GM23338 (cell line): Measurements from ENCODE around the gene KRTAP5-6. TPM values are rescaled to one million over a fixed set of nuclear protein-coding genes. Genes with fewer than 3 reads are reported as not detected.

Experiments
- ATAC-seq: fragments of 200-7000 bp; cut with Tn5 transposase; 3 replicates; pipeline ENCODE4 v1.9.1; 2020
- DNase-seq: peaks from one replicate; pipeline ENCODE4 v3.0.0-alpha.2; 2015; ENCODE audit warnings: low spot score
- H2AFZ ChIP-seq: fragments of 200-600 bp; sonication (generic); 2 replicates; pipeline ENCODE4 v1.8.0; 2016; ENCODE audit warnings: antibody characterized with exemption, mild to moderate bottlenecking, moderate library complexity
- H3F3A ChIP-seq: fragments of 200-600 bp; sonication (generic); replicated peaks from 2 replicates; pipeline ENCODE4 v1.8.0; 2017; ENCODE audit warnings: antibody characterized with exemption, mixed run types, low read depth
- H3K27ac ChIP-seq: fragments of 200-600 bp; sonication (generic); 2 replicates; pipeline ENCODE4 v1.6.1; 2016; ENCODE audit warnings: low read depth
- H3K27me3 ChIP-seq: fragments of 200-600 bp; sonication (generic); 2 replicates; pipeline ENCODE4 v1.8.0; 2016; ENCODE audit warnings: mild to moderate bottlenecking, mixed run types, moderate library complexity; ENCODE audit not compliant: insufficient read depth
- H3K36me3 ChIP-seq: fragments of 200-600 bp; sonication (generic); 2 replicates; pipeline ENCODE4 v1.8.0; 2016; ENCODE audit warnings: mild to moderate bottlenecking; ENCODE audit not compliant: insufficient read depth
- H3K4me1 ChIP-seq: fragments of 200-600 bp; sonication (generic); 2 replicates; pipeline ENCODE4 v1.8.0; 2016; ENCODE audit warnings: mild to moderate bottlenecking, moderate library complexity; ENCODE audit not compliant: insufficient read depth
- H3K4me2 ChIP-seq: fragments of 200-600 bp; sonication (generic); 2 replicates; pipeline ENCODE4 v1.7.1; 2017; ENCODE audit warnings: mixed run types
- H3K4me3 ChIP-seq: fragments of 200-600 bp; sonication (generic); 2 replicates; pipeline ENCODE4 v1.6.1; 2016; ENCODE audit warnings: mixed run types
- H3K79me2 ChIP-seq: fragments of 200-600 bp; sonication (generic); replicated peaks from 2 replicates; pipeline ENCODE4 v1.8.0; 2017; ENCODE audit warnings: mild to moderate bottlenecking; ENCODE audit not compliant: insufficient read depth
- H3K9me2 ChIP-seq: fragments of 200-600 bp; sonication (generic); 2 replicates; pipeline ENCODE4 v1.8.0; 2017; ENCODE audit not compliant: insufficient read depth
- H4K20me1 ChIP-seq: fragments of 200-600 bp; sonication (generic); replicated peaks from 2 replicates; pipeline ENCODE4 v1.8.0; 2017; ENCODE audit warnings: mild to moderate bottlenecking; ENCODE audit not compliant: insufficient read depth
- H3K27ac Mint-ChIP-seq: 2 replicates; pipeline ENCODE4 v1.8.0; 2020; ENCODE audit warnings: inconsistent platforms, mild to moderate bottlenecking, moderate library complexity, mixed read lengths
- H3K27me3 Mint-ChIP-seq: 3 replicates; pipeline ENCODE4 v1.8.0; 2022; ENCODE audit warnings: low read depth, mild to moderate bottlenecking, moderate library complexity, mixed read lengths, inconsistent platforms; ENCODE audit not compliant: insufficient read depth, poor library complexity
- H3K36me3 Mint-ChIP-seq: 3 replicates; pipeline ENCODE4 v1.8.0; 2021; ENCODE audit warnings: low read depth, mild to moderate bottlenecking, inconsistent platforms, moderate library complexity, mixed read lengths
- H3K4me1 Mint-ChIP-seq: 3 replicates; pipeline ENCODE4 v1.8.0; 2020; ENCODE audit warnings: mild to moderate bottlenecking, inconsistent platforms, mixed read lengths
- H3K4me3 Mint-ChIP-seq: 3 replicates; pipeline ENCODE4 v1.8.0; 2021; ENCODE audit warnings: moderate library complexity, mild to moderate bottlenecking, inconsistent platforms, mixed read lengths
- H3K9me3 Mint-ChIP-seq: 3 replicates; pipeline ENCODE4 v1.8.0; 2020; ENCODE audit warnings: moderate library complexity, mild to moderate bottlenecking, inconsistent platforms, mixed read lengths
- CREB1 ChIP-seq: fragments of 250-450 bp; sonication (Bioruptor Pico); IDR thresholded peaks from 2 replicates; pipeline ENCODE4 v1.5.0; 2020; ENCODE audit warnings: low read depth, mild to moderate bottlenecking, moderate library complexity
- CTCF ChIP-seq, 2 experiments: fragments of 200-600 bp in 1 of 2; sonication (generic) in 1 of 2; conservative IDR thresholded peaks; 2 replicates each; pipeline versions ENCODE4 v1.5.1 to v1.6.1; 2016 to 2017; ENCODE audit warnings: antibody characterized with exemption in 2 of 2, low read depth in 2 of 2, mild to moderate bottlenecking in 2 of 2, moderate library complexity in 1 of 2
- ETS1 ChIP-seq: IDR thresholded peaks from 2 replicates; pipeline ENCODE4 v1.6.1; 2016; ENCODE audit warnings: antibody characterized with exemption
- EZH2 ChIP-seq: fragments of 200-600 bp; sonication (generic); IDR thresholded peaks from one replicate; pipeline ENCODE4 v1.8.0; 2017; ENCODE audit warnings: antibody characterized with exemption, mild to moderate bottlenecking, low read depth; ENCODE audit not compliant: unreplicated experiment
- EZH2phosphoT487 ChIP-seq: fragments of 200-600 bp; sonication (generic); IDR thresholded peaks from one replicate; pipeline ENCODE4 v1.8.1; 2018; ENCODE audit warnings: antibody characterized with exemption; ENCODE audit not compliant: unreplicated experiment
- JUNB ChIP-seq: IDR thresholded peaks from one replicate; pipeline ENCODE4 v1.6.1; 2016; ENCODE audit warnings: antibody characterized with exemption; ENCODE audit not compliant: unreplicated experiment
- NANOG ChIP-seq: IDR thresholded peaks from 2 replicates; pipeline ENCODE4 v1.6.1; 2016; ENCODE audit warnings: antibody characterized with exemption, borderline replicate concordance
- POLR2AphosphoS5 ChIP-seq: IDR thresholded peaks from 2 replicates; pipeline ENCODE4 v1.6.1; 2016; ENCODE audit warnings: antibody characterized with exemption, low read depth
- REST ChIP-seq: IDR thresholded peaks from one replicate; pipeline ENCODE4 v1.6.1; 2018; ENCODE audit warnings: antibody characterized with exemption; ENCODE audit not compliant: unreplicated experiment
- STAT1 ChIP-seq: IDR thresholded peaks from one replicate; pipeline ENCODE4 v1.6.1; 2016; ENCODE audit warnings: antibody characterized with exemption; ENCODE audit not compliant: unreplicated experiment
- ZNF114 ChIP-seq: fragments of 250-450 bp; sonication (Bioruptor Pico); IDR thresholded peaks from 2 replicates; pipeline ENCODE4 v1.5.0; 2020; ENCODE audit warnings: mild to moderate bottlenecking, moderate library complexity
- ZNF331 ChIP-seq: fragments of 250-450 bp; sonication (Bioruptor Pico); IDR thresholded peaks from 2 replicates; pipeline ENCODE4 v1.5.0; 2020; ENCODE audit warnings: low read depth, mild to moderate bottlenecking, moderate library complexity
- ZNF462 ChIP-seq: fragments of 250-450 bp; sonication (Bioruptor Pico); IDR thresholded peaks from 2 replicates; pipeline ENCODE4 v1.5.0; 2020; ENCODE audit warnings: mild to moderate bottlenecking, moderate library complexity
- polyA plus RNA-seq: library from polyadenylated mRNA; unstranded; fragments of >200 nt; fragmentation: Nextera tagmentation; extraction: Ambion mirVana; gene quantifications from 2 replicates; pipeline ENCODE4 v1.2.1, GENCODE V29; 2016
- total RNA-seq: library from RNA; depleted of rRNA; stranded (reverse); fragments of >200 nt; shearing (Covaris generic); gene quantifications from 2 replicates; pipeline ENCODE4 v1.2.3, GENCODE V29; 2014

KRTAP5-6 gene
- total and polyA plus RNA-seq, 2 experiments from 2014 or later = not detected

- no peak for TF ChIP-seq ZNF114 (CRISPR knock-in tag)
- no peak for TF ChIP-seq EZH2phosphoT487
- TF ChIP-seq NANOG = no peak
- no peak for TF ChIP-seq CREB1
- no peak for TF ChIP-seq JUNB
- TF ChIP-seq CTCF (conservative IDR thresholded peaks at IDR 0.05; ENCODE audit: low read depth in 2 of 2) = no peak
- no peak for TF ChIP-seq STAT1
- no peak for TF ChIP-seq ETS1
- TF ChIP-seq EZH2 = no peak
- TF ChIP-seq ZNF462 (CRISPR knock-in tag) = no peak
- TF ChIP-seq REST = no peak
- no peak for TF ChIP-seq POLR2AphosphoS5
- TF ChIP-seq ZNF331 (CRISPR knock-in tag) = no peak
- Histone ChIP-seq H3F3A (no peaks in the 10 kb centered on the region), H2AFZ (no peak overlapping the region), H3K9me2 (no peaks in the 10 kb centered on the region), H3K36me3 (no peaks in the 10 kb centered on the region), H3K4me2 (no peak overlapping the region), H3K27me3 (no peaks in the 10 kb centered on the region), H4K20me1 (no peaks in the 10 kb centered on the region), H3K27ac (no peak overlapping the region), H3K4me1 (no peaks in the 10 kb centered on the region), H3K4me3 (no peak overlapping the region), H3K79me2 (no peaks in the 10 kb centered on the region)
- peaks cover 24% of the 10 kb centered on the region for H3K9me3 Mint-ChIP-seq
- DNase-seq (no peak), ATAC-seq (no peak)
- H3K27me3 Mint-ChIP-seq = peaks cover 6% of the 10 kb centered on the region
- H3K4me3 Mint-ChIP-seq = no peak overlapping the region
- no peak overlapping the region for H3K27ac Mint-ChIP-seq
- H3K4me1 Mint-ChIP-seq = no peaks in the 10 kb centered on the region
- H3K36me3 Mint-ChIP-seq = peaks cover 3% of the 10 kb centered on the region; the same call in 1 of the 3 replicates
Measured at GRCh38 chr11:1705126-1706052, 8.4 kb downstream of the KRTAP5-6 start.
